Gastroesophageal sphincter (tissue), 4 donors: Measurements from ENCODE around the gene ASB2. TPM values are rescaled to one million over a fixed set of nuclear protein-coding genes. Genes with fewer than 3 reads are reported as not detected.

Experiments used
- ATAC-seq: fragments of 150-250 bp; one replicate; pipeline ENCODE4 v1.9.1; 2016; ENCODE audit warnings: mild to moderate bottlenecking, moderate library complexity
- H3K27ac ChIP-seq, 4 donors: fragments of 200-600 bp; sonication (generic) in 3 of 4; 1 replicate in 3 of 4; 2 replicates in 1 of 4; pipeline ENCODE4 v1.5.1; 2016 to 2019
- H3K27me3 ChIP-seq: fragments of 200-600 bp; sonication (generic); one replicate; pipeline ENCODE4 v1.5.1; 2019
- H3K36me3 ChIP-seq, 2 donors: fragments of 200-600 bp; sonication (generic); one replicate each; pipeline ENCODE4 v1.5.1; 2019; ENCODE audit warnings: control low read depth in 1 of 2
- H3K4me1 ChIP-seq, 3 donors: fragments of 200-600 bp; sonication (generic); 1 replicate in 2 of 3; 2 replicates in 1 of 3; pipeline ENCODE4 v1.5.1; 2016 to 2019; ENCODE audit warnings: control low read depth in 2 of 3
- H3K4me3 ChIP-seq, 2 donors: fragments of 200-600 bp; sonication (generic); one replicate each; pipeline ENCODE4 v1.5.1; 2019; ENCODE audit warnings: mild to moderate bottlenecking in 1 of 2, moderate library complexity in 1 of 2
- H3K9me3 ChIP-seq, 3 donors: fragments of 200-600 bp; sonication (generic); one replicate each; pipeline ENCODE4 v1.5.1; 2017 to 2019; ENCODE audit warnings: control low read depth in 2 of 3
- EP300 ChIP-seq: sonication (generic); formaldehyde crosslinking; IDR thresholded peaks from one replicate; pipeline ENCODE4 v1.6.1; 2017; ENCODE audit warnings: antibody characterized with exemption, mild to moderate bottlenecking
- POLR2A ChIP-seq, 2 donors: fragments of 450-650 bp; IDR thresholded peaks; one replicate each; pipeline ENCODE4 v1.6.1; 2017; ENCODE audit warnings: antibody characterized with exemption in 2 of 2, mild to moderate bottlenecking in 2 of 2, moderate library complexity in 1 of 2
- POLR2AphosphoS5 ChIP-seq: sonication (generic); formaldehyde crosslinking; IDR thresholded peaks from one replicate; pipeline ENCODE4 v1.6.1; 2017; ENCODE audit warnings: antibody characterized with exemption
- WGBS, 2 donors: methylation state at CpG; one replicate each; pipeline ENCODE4 v1.1.5; 2018; ENCODE audit warnings: low coverage in 1 of 2; 5-methylcytosine and 5-hydroxymethylcytosine counted together
- total RNA-seq, 4 donors: library from RNA; depleted of rRNA; stranded (reverse); fragments of >200 nt; gene quantifications; one replicate each; pipeline ENCODE4 v1.1.0, GENCODE V29; 2016
- TF ChIP-seq, protein P1 (sequence below), 4 experiments: fragments of 200-600 bp in 2 of 4; fragments of 450-650 bp in 2 of 4; sonication (generic) in 1 of 4; IDR thresholded peaks; one replicate each; pipeline ENCODE4 v1.5.1; 2017 to 2019; ENCODE audit warnings: antibody characterized with exemption in 4 of 4, mild to moderate bottlenecking in 2 of 4, moderate library complexity in 2 of 4

ASB2 gene
- total RNA-seq, 4 donors from 2014 or later, result 118 to 208 (median 120) TPM

DNA sequence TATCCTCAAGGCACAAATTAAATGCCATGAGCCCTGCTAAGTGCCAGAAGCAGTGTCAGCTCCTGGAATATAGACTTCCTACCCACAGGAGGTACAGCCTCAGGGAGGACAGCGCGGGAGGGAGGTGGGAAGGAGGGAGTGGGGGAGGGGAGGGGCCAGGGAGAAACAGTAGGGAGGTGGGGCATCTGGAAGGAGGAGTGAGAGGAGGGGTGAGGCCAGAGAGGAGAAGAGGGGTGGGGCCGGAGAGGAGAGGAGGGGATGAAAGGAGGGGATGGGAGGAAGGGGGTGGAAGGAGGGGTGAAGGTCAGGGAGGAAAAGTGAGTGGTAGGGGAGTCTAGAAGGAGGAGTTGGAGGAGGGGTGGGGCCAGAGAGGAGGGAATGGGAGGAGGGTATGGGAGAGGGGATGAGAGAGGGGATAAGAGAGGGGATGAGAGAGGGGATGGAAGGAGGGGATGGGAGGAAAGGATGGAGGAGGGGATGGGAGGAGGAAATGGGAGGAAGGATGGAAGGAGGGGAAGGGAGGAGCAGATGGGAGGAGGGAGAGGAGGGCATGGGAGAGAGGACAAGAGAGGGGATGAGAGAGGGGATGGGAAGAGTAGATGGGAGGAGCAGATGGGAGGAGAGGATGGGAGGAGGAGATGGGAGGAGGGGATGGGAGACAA is 11.6 kb upstream of the ASB2 start:
- peak overlapping the region in 3 of 4 donors; percentile 47 to 67 (median 59) for H3K27ac ChIP-seq
- no peak for ATAC-seq

DNA sequence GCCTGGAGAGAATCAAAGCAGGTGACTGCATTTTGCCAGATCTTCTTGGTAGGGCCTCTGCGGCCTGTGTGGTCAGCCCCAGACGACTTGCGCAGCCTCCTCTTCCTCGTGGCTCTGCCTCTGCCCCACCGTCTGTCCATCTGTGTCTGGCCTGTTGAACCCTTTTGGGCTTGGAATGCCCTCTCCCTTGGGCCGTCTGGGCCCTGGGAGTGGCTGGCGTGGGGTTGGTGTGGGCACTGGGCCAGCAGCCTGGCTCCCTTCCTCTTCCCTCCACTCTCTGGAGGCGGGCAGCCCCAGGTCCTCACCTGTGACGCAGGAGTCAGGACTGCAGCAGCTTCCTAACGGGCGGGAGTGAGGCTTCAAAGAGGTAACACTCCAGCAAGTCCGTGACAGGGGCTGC is 11.0 kb upstream of the ASB2 start:
- H3K27me3 ChIP-seq, result no peaks in the 10 kb centered on the region
- TF ChIP-seq POLR2AphosphoS5 (no peak), POLR2A (IDR thresholded peaks at IDR 0.05) (no peak), EP300 (no peak)
- TF ChIP-seq, protein P1, sequence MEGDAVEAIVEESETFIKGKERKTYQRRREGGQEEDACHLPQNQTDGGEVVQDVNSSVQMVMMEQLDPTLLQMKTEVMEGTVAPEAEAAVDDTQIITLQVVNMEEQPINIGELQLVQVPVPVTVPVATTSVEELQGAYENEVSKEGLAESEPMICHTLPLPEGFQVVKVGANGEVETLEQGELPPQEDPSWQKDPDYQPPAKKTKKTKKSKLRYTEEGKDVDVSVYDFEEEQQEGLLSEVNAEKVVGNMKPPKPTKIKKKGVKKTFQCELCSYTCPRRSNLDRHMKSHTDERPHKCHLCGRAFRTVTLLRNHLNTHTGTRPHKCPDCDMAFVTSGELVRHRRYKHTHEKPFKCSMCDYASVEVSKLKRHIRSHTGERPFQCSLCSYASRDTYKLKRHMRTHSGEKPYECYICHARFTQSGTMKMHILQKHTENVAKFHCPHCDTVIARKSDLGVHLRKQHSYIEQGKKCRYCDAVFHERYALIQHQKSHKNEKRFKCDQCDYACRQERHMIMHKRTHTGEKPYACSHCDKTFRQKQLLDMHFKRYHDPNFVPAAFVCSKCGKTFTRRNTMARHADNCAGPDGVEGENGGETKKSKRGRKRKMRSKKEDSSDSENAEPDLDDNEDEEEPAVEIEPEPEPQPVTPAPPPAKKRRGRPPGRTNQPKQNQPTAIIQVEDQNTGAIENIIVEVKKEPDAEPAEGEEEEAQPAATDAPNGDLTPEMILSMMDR (IDR thresholded peaks at IDR 0.05), result no peak
- 91% methylated on average over 4 of the region's 12 CpGs; no CpG with 5 or more reads in 1 of the 2 donors for WGBS, 2 donors
- no peak for ATAC-seq
- no peaks in the 10 kb centered on the region for H3K9me3 ChIP-seq
- no peaks in the 10 kb centered on the region for H3K36me3 ChIP-seq
- peaks cover 0 to 45% (median 4%) of the 10 kb centered on the region in 3 donors for H3K4me1 ChIP-seq
- no peak overlapping the region for H3K4me3 ChIP-seq
- H3K27ac ChIP-seq, result peak overlapping the region in 3 of 4 donors; percentile 47 to 67 (median 59)

More for the DNA sequence above, 11.6 kb upstream of the ASB2 start:
- no peak overlapping the region for H3K4me3 ChIP-seq
- H3K4me1 ChIP-seq, result peaks cover 0 to 40% (median 4%) of the 10 kb centered on the region in 3 donors
- 71% methylated on average over 1 of the region's 3 CpGs; no CpG with 5 or more reads in 1 of the 2 donors for WGBS, 2 donors
- H3K9me3 ChIP-seq, result no peaks in the 10 kb centered on the region
- no peaks in the 10 kb centered on the region for H3K27me3 ChIP-seq
- no peak for TF ChIP-seq EP300
- TF ChIP-seq, protein P1 (IDR thresholded peaks at IDR 0.05), result no peak
- TF ChIP-seq POLR2AphosphoS5, result no peak
- TF ChIP-seq POLR2A (IDR thresholded peaks at IDR 0.05), result no peak
- no peaks in the 10 kb centered on the region for H3K36me3 ChIP-seq

DNA sequence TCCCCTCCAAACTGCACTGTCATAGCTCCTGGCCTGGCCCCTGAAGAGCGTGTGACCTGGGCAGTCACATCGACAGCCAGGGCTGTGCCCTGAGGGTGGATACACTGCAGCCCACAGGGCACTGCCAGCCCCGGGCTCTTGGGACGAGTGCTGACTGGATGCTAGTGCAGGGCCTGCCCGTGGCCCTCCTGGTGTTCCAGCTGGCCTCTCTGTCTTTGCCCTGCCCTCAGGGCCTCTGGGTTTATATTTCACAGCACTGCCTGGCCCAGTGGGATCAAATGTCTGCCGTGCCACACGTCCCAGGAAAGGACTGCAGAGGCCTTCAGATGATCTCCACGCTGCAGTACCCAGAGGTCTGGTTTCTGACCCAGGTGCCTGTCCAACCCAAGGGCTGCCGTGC is 10.6 kb upstream of the ASB2 start:
- no peak overlapping the region for H3K4me3 ChIP-seq
- no peaks in the 10 kb centered on the region for H3K36me3 ChIP-seq
- ATAC-seq, result no peak
- no peak for TF ChIP-seq EP300
- TF ChIP-seq POLR2A (IDR thresholded peaks at IDR 0.05), result no peak
- TF ChIP-seq, protein P1 (IDR thresholded peaks at IDR 0.05), result no peak
- TF ChIP-seq POLR2AphosphoS5, result no peak
- no CpG with 5 or more reads among the region's 9 CpGs for WGBS, 2 donors
- no peaks in the 10 kb centered on the region for H3K27me3 ChIP-seq
- no peaks in the 10 kb centered on the region for H3K9me3 ChIP-seq
- H3K27ac ChIP-seq, result peak overlapping the region in 3 of 4 donors; percentile 47 to 67 (median 59)
- peaks cover 0 to 49% (median 4%) of the 10 kb centered on the region in 3 donors for H3K4me1 ChIP-seq

GRCh38 chr14:93984987-93985410 is 8.6 kb upstream of the ASB2 start:
- TF ChIP-seq POLR2A (IDR thresholded peaks at IDR 0.05) (no peak), POLR2AphosphoS5 (peak; percentile 69), EP300 (no peak)
- TF ChIP-seq, protein P1 (IDR thresholded peaks at IDR 0.05), result peak in 3 of 4 experiments; percentile 49 to 88 (median 81)
- Histone ChIP-seq H3K9me3 (no peaks in the 10 kb centered on the region), H3K4me1 (peaks cover 5 to 69% (median 9%) of the 10 kb centered on the region in 3 donors), H3K36me3 (no peaks in the 10 kb centered on the region), H3K27ac (peak overlapping the region; percentile 24 to 89 (median 72)), H3K27me3 (no peaks in the 10 kb centered on the region), H3K4me3 (no peak overlapping the region)
- ATAC-seq, result peak; percentile 54
- WGBS, 2 donors, result 9 to 17% methylated on average over 1 of the region's 7 CpGs

DNA sequence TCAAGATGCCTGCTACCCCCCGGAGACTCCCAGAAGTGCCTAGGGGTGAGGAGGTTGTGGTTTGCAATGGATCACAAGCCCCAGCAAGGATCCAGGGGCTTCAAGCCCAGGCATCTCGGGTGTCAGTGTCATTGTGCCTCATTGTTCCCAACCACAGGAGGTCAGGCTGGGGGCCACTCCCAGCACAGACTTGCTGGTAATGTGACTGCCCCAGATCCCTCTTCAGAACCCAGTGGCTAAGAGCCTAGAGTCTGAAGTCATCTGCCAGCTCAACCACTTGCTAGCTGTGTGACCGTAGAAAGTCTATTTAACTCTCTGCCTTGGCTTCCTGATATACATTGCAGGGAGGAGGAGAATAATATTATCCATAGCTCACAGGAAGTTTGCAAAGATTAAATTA is 7.7 kb upstream of the ASB2 start:
- peaks cover 5 to 73% (median 9%) of the 10 kb centered on the region in 3 donors for H3K4me1 ChIP-seq
- H3K4me3 ChIP-seq, result no peak overlapping the region
- H3K36me3 ChIP-seq, result no peaks in the 10 kb centered on the region
- ATAC-seq, result no peak
- H3K9me3 ChIP-seq, result no peaks in the 10 kb centered on the region
- peak overlapping the region in 3 of 4 donors; percentile 87 to 96 (median 89) for H3K27ac ChIP-seq
- TF ChIP-seq EP300, result no peak
- TF ChIP-seq POLR2A (IDR thresholded peaks at IDR 0.05), result no peak
- TF ChIP-seq POLR2AphosphoS5, result no peak
- TF ChIP-seq, protein P1 (IDR thresholded peaks at IDR 0.05), result no peak
- 29 to 75% methylated on average over 1 of the region's 3 CpGs for WGBS, 2 donors
- H3K27me3 ChIP-seq, result no peaks in the 10 kb centered on the region
